HT-29 (cell line): ENCODE data around the gene KRTAP10-9. TPM values are rescaled to one million over a fixed set of nuclear protein-coding genes. Genes with fewer than 3 reads are reported as not detected.
"Not testable (repeated sequence)": the region's sequence is repeated elsewhere in the genome, so short reads cannot be mapped to it uniquely, and the experiment has no call there.

Source experiments
- DNase-seq: peaks from one replicate; pipeline ENCODE4 v3.0.0-alpha.2; 2015; ENCODE audit warnings: low spot score
- total RNA-seq: library from RNA; depleted of rRNA; stranded (reverse); fragments of >200 nt; shearing (Covaris generic); gene quantifications from 2 replicates; pipeline ENCODE4 v1.2.3, GENCODE V29; 2014; rRNA removed

KRTAP10-9 gene
- total RNA-seq, result not detected in 2 replicates

- no peak for DNase-seq
Measured at GRCh38 chr21:44626673-44627143, at the start of gene KRTAP10-9. Gene KRTAP10-9 (plus strand): TSS chr21:44627093. CDS start chr21:44627172, 79 bp downstream.

GRCh38 chr21:44578371-44579055, 48.4 kb upstream of the KRTAP10-9 start:
- DNase-seq, result no peak

GRCh38 chr21:44579056-44579832, 47.6 kb upstream of the KRTAP10-9 start:
- DNase-seq, result no peak

GRCh38 chr21:44579833-44580144, 47.1 kb upstream of the KRTAP10-9 start:
- no peak for DNase-seq

- not testable (repeated sequence) for DNase-seq
Measured at GRCh38 chr21:44580231-44580821, 46.6 kb upstream of the KRTAP10-9 start, which contains the start of gene KRTAP10-5. Gene KRTAP10-5 (minus strand): TSS chr21:44580604. CDS start chr21:44580578, 26 bp downstream.

GRCh38 chr21:44581158-44581557, 45.7 kb upstream of the KRTAP10-9 start:
- no peak for DNase-seq

- DNase-seq, result no peak
Measured at GRCh38 chr21:44582055-44582454, 44.8 kb upstream of the KRTAP10-9 start.

- DNase-seq, result no peak
Measured at GRCh38 chr21:44583089-44583799, 43.6 kb upstream of the KRTAP10-9 start.

- DNase-seq, result no peak
Measured at GRCh38 chr21:44583800-44584147, 43.1 kb upstream of the KRTAP10-9 start.

GRCh38 chr21:44585892-44586291, 41.0 kb upstream of the KRTAP10-9 start:
- DNase-seq, result no peak

GRCh38 chr21:44589094-44589493, 37.8 kb upstream of the KRTAP10-9 start:
- DNase-seq, result no peak

- DNase-seq, result no peak
Measured at GRCh38 chr21:44589586-44590305, 37.1 kb upstream of the KRTAP10-9 start.

GRCh38 chr21:44590311-44590721, 36.6 kb upstream of the KRTAP10-9 start:
- DNase-seq, result no peak

GRCh38 chr21:44590897-44591800, 35.7 kb upstream of the KRTAP10-9 start:
- DNase-seq, result not testable (repeated sequence)

- DNase-seq, result not testable (repeated sequence)
Measured at GRCh38 chr21:44591801-44592130, 35.1 kb upstream of the KRTAP10-9 start.

GRCh38 chr21:44592446-44593311, 34.2 kb upstream of the KRTAP10-9 start, which contains the start of gene KRTAP10-6:
Gene KRTAP10-6 (minus strand): TSS chr21:44592505. CDS start chr21:44592484, 21 bp downstream.
- DNase-seq, result no peak

GRCh38 chr21:44593598-44594405, 33.1 kb upstream of the KRTAP10-9 start:
- no peak for DNase-seq

GRCh38 chr21:44594406-44594916, 32.4 kb upstream of the KRTAP10-9 start:
- DNase-seq, result no peak
